Measurements from ENCODE around the gene RXFP2. TPM values are rescaled to one million over a fixed set of nuclear protein-coding genes. Genes with fewer than 3 reads are reported as not detected.

RXFP2 gene
- total and polyA plus RNA-seq, 2 donors (not counting 3 experiments of a cell fraction or from before 2014, with no cell fraction given) = not detected

DNA sequence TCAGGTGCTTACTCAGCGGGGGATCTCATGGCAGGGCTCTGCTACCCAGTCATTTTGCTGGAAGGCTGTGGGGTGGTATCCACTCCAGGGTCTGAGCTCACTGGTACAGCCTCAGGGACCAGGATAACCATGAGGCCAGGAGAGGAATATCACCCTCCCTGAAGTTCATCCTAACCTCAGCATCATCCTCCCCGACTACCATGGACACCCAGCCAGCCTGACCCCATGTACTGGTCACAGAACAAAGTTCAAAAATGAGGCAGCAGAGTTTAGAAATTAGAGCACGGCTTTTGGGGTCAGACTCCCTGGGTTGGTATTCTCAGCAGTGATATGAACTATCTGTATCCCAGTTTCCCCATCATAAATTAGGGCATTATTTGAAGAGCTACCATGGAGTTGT, 35.5 kb upstream of the RXFP2 start:
- Histone ChIP-seq H3K9ac (replicated peaks; ENCODE audit: extremely low read depth, insufficient read depth, low read length) (no peak overlapping the region), H2AFZ (ENCODE audit: low read depth, low read length) (no peak overlapping the region), H3K4me3 (replicated peaks in 1 of 3; ENCODE audit: insufficient read depth in 1 of 3, low read depth in 1 of 3, low read length in 3 of 3) (no peak overlapping the region), H3K27me3 (ENCODE audit: control insufficient read depth in 2 of 2, insufficient read depth in 2 of 2, low read length in 2 of 2) (peaks cover 12 to 19% of the 10 kb centered on the region in 2 experiments), H3K4me2 (ENCODE audit: insufficient read depth, low read length) (no peak overlapping the region), H4K20me1 (replicated peaks; ENCODE audit: control insufficient read depth, extremely low read depth, insufficient read depth, low read length) (no peaks in the 10 kb centered on the region), H3K79me2 (ENCODE audit: control insufficient read depth, insufficient read depth, low read length) (no peaks in the 10 kb centered on the region), H3K9me1 (replicated peaks; ENCODE audit: control insufficient read depth, extremely low read depth, insufficient read depth, low read length) (no peaks in the 10 kb centered on the region), H3K4me1 (ENCODE audit: control insufficient read depth, extremely low read depth, insufficient read depth, low read length) (no peaks in the 10 kb centered on the region), H3K27ac (ENCODE audit: insufficient read depth, low read depth, low read length) (no peak overlapping the region), H3K36me3 (ENCODE audit: control insufficient read depth in 2 of 2, extremely low read depth in 1 of 2, insufficient read depth in 2 of 2, low read length in 2 of 2) (no peaks in the 10 kb centered on the region), H3K9me3 (replicated peaks; ENCODE audit: control insufficient read depth, insufficient read depth, low read length) (no peaks in the 10 kb centered on the region)
- dilution Hi-C loops (cut with MboI; ENCODE audit: extremely low pct_ligation_motif_present, low sequenced_read_pairs) = no loop called here
- no peak for FAIRE-seq
- no peak for TF ChIP-seq EZH2 (IDR thresholded peaks at IDR 0.05; ENCODE audit: borderline replicate concordance, low read depth, low read length, severe bottlenecking)
- no peak for DNase-seq (ENCODE audit: low read depth, low spot score)
- ChIA-PET CTCF (interaction anchor here (1.1 kb wide), 1 partner anchor 166 kb away, joined by 4 read pairs; no protein-coding TSS in a partner anchor), POLR2A (no interaction called here)
- intact Hi-C loops (cut with micrococcal nuclease) = no loop called here
- no TSS peak for BruUV-seq (replicated peaks)

- dilution Hi-C loops (cut with MboI; ENCODE audit: extremely low pct_ligation_motif_present, low sequenced_read_pairs) = no loop called here
- H3K9me1 ChIP-seq (replicated peaks; ENCODE audit: control insufficient read depth, extremely low read depth, insufficient read depth, low read length) = no peaks in the 10 kb centered on the region
- ChIA-PET CTCF (no interaction called here), POLR2A (no interaction called here)
- H3K27me3 ChIP-seq (ENCODE audit: control insufficient read depth in 2 of 2, insufficient read depth in 2 of 2, low read length in 2 of 2) = peaks cover 16 to 24% of the 10 kb centered on the region in 2 experiments
- BruUV-seq (replicated peaks) = no TSS peak
- intact Hi-C loops (cut with micrococcal nuclease) = no loop called here
- no peak overlapping the region for H3K27ac ChIP-seq (ENCODE audit: insufficient read depth, low read depth, low read length)
- H2AFZ ChIP-seq (ENCODE audit: low read depth, low read length) = no peak overlapping the region
- no peaks in the 10 kb centered on the region for H3K4me1 ChIP-seq (ENCODE audit: control insufficient read depth, extremely low read depth, insufficient read depth, low read length)
- H3K4me3 ChIP-seq (replicated peaks in 1 of 3; ENCODE audit: insufficient read depth in 1 of 3, low read depth in 1 of 3, low read length in 3 of 3) = no peak overlapping the region
- H4K20me1 ChIP-seq (replicated peaks; ENCODE audit: control insufficient read depth, extremely low read depth, insufficient read depth, low read length) = no peaks in the 10 kb centered on the region
- TF ChIP-seq POLR2AphosphoS5 (IDR thresholded peaks at IDR 0.05; ENCODE audit: insufficient read depth, low read depth, low read length) (no peak), MYC (IDR thresholded peaks at IDR 0.05; ENCODE audit: low read depth, low read length) (no peak), GATA2 (IDR thresholded peaks at IDR 0.05; ENCODE audit: insufficient read depth, insufficient read length, low read depth, low read length) (no peak), POLR2A (IDR thresholded peaks at IDR 0.05; ENCODE audit: low read depth, low read length) (no peak), EZH2 (IDR thresholded peaks at IDR 0.05; ENCODE audit: borderline replicate concordance, low read depth, low read length, severe bottlenecking) (no peak), FOS (IDR thresholded peaks at IDR 0.05; ENCODE audit: borderline replicate concordance, insufficient read depth, low read length) (no peak), JUN (IDR thresholded peaks at IDR 0.05; ENCODE audit: borderline replicate concordance, insufficient read depth, insufficient read length, low read depth) (no peak)
- TF ChIP-seq, protein P1, sequence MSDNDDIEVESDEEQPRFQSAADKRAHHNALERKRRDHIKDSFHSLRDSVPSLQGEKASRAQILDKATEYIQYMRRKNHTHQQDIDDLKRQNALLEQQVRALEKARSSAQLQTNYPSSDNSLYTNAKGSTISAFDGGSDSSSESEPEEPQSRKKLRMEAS (IDR thresholded peaks at IDR 0.05; ENCODE audit: insufficient read depth, insufficient read length) = no peak
- TF ChIP-seq, protein P2, sequence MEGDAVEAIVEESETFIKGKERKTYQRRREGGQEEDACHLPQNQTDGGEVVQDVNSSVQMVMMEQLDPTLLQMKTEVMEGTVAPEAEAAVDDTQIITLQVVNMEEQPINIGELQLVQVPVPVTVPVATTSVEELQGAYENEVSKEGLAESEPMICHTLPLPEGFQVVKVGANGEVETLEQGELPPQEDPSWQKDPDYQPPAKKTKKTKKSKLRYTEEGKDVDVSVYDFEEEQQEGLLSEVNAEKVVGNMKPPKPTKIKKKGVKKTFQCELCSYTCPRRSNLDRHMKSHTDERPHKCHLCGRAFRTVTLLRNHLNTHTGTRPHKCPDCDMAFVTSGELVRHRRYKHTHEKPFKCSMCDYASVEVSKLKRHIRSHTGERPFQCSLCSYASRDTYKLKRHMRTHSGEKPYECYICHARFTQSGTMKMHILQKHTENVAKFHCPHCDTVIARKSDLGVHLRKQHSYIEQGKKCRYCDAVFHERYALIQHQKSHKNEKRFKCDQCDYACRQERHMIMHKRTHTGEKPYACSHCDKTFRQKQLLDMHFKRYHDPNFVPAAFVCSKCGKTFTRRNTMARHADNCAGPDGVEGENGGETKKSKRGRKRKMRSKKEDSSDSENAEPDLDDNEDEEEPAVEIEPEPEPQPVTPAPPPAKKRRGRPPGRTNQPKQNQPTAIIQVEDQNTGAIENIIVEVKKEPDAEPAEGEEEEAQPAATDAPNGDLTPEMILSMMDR (IDR thresholded peaks at IDR 0.05; ENCODE audit: extremely low read depth in 1 of 2, insufficient read depth in 1 of 2, low read depth in 1 of 2, low read length in 2 of 2) = no peak
- DNase-seq (ENCODE audit: low read depth, low spot score) (no peak), FAIRE-seq (no peak)
- H3K9ac ChIP-seq (replicated peaks; ENCODE audit: extremely low read depth, insufficient read depth, low read length) = no peak overlapping the region
- H3K36me3 ChIP-seq (ENCODE audit: control insufficient read depth in 2 of 2, extremely low read depth in 1 of 2, insufficient read depth in 2 of 2, low read length in 2 of 2) = no peaks in the 10 kb centered on the region
- no peak overlapping the region for H3K4me2 ChIP-seq (ENCODE audit: insufficient read depth, low read length)
- H3K9me3 ChIP-seq (replicated peaks; ENCODE audit: control insufficient read depth, insufficient read depth, low read length) = no peaks in the 10 kb centered on the region
- H3K79me2 ChIP-seq (ENCODE audit: control insufficient read depth, insufficient read depth, low read length) = no peaks in the 10 kb centered on the region
Measured at GRCh38 chr13:31706105-31706504, 33.2 kb upstream of the RXFP2 start.

Data from endothelial cell of umbilical vein (primary cell).